ENCODE results near the gene CACNA1I. TPM values are rescaled to one million over a fixed set of nuclear protein-coding genes. Genes with fewer than 3 reads are reported as not detected.

CACNA1I gene
- total RNA-seq, 1 experiment from 2014 or later, result 0.90 TPM

DNA sequence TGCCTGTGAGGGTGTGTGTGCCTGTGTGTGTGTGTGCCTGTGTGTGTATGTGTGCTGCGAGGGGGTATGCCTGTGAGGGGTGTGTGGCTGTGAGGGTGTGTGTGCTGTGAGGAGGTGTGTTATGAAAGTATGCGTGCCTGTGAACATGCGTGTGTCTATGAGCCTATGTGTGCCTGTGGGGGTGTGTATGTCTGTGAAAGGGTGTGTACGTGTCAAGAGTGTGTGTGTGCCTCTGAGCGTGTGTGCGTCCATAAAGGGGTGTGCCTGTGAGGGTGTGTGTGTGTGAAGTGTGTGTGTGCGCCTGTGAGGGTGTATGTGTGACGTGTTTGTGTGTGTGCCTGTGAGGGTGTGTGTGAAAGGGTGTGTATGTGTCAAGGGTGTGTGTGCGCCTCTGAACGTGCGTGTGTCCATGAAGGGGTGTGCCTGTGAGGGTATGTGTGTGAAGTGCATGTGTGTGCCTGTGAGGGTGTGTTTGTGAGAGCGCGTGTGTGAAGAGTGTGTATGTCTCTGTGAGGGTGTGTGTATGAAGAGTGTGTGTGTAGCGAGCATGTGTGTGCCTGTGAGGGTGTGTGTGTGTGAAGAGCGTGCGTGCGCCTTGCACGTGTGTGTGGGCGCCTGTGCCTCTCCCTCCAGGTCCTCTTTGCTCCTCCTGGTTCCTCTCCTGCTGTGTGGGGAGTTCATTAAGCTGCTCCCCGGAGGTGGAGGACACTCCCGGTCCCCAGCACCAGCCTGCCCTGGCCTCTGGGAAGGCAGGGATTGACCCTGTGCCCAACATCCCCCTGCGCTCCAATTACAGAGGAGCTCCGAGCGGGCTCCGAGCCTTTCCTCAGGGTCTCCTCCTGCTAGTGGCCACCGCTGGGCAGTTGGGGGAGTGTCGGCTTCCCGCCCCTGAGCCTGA is 53.3 kb downstream of the CACNA1I start:
- no peak for DNase-seq (ENCODE audit: low spot score)

DNA sequence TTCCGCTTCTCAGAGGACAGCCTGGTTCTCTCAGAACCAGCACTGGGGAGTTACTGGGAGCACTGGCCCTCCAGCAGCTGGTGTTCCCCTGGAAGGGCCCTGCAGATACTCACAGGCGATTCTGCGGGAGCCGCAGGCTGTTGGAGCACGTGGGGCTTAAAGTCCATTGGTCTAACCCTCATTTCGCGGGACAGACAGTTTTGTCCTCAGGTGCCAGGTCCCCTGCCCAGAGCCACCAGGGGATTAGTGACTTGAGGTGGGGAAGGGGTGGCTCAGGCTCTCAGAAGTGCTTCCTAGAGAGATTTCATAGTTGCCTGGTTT is 53.9 kb downstream of the CACNA1I start:
- no TSS peak for BruUV-seq (replicated peaks)
- Histone ChIP-seq H3K4me1 (ENCODE audit: insufficient read depth, low read length, poor library complexity, severe bottlenecking) (no peaks in the 10 kb centered on the region), H3K27ac (ENCODE audit: low read depth, low read length, poor library complexity, severe bottlenecking) (no peak overlapping the region), H3K27me3 (replicated peaks; ENCODE audit: insufficient read depth, low read depth, low read length, poor library complexity) (no peaks in the 10 kb centered on the region), H3K4me3 (ENCODE audit: low read depth, low read length, poor library complexity, severe bottlenecking) (no peak overlapping the region), H3K9me3 (ENCODE audit: low read depth, low read length, poor library complexity, severe bottlenecking) (no peaks in the 10 kb centered on the region), H3K36me3 (ENCODE audit: insufficient read depth, low read length, poor library complexity, severe bottlenecking) (no peaks in the 10 kb centered on the region)
- POLR2A ChIA-PET (ENCODE audit: low non-redundant PET), result interaction anchor here (0.6 kb wide), 1 partner anchor 112 kb away, joined by 5 read pairs; no protein-coding TSS in a partner anchor
- DNase-seq (ENCODE audit: low spot score), result no peak
- CTCF ChIA-PET, result no interaction called here
- intact Hi-C loops (cut with micrococcal nuclease; ENCODE audit: unreplicated experiment), result no loop called here
- TF ChIP-seq, protein P1, sequence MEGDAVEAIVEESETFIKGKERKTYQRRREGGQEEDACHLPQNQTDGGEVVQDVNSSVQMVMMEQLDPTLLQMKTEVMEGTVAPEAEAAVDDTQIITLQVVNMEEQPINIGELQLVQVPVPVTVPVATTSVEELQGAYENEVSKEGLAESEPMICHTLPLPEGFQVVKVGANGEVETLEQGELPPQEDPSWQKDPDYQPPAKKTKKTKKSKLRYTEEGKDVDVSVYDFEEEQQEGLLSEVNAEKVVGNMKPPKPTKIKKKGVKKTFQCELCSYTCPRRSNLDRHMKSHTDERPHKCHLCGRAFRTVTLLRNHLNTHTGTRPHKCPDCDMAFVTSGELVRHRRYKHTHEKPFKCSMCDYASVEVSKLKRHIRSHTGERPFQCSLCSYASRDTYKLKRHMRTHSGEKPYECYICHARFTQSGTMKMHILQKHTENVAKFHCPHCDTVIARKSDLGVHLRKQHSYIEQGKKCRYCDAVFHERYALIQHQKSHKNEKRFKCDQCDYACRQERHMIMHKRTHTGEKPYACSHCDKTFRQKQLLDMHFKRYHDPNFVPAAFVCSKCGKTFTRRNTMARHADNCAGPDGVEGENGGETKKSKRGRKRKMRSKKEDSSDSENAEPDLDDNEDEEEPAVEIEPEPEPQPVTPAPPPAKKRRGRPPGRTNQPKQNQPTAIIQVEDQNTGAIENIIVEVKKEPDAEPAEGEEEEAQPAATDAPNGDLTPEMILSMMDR (conservative IDR thresholded peaks at IDR 0.05; ENCODE audit: low read depth, low read length), result no peak
- TF ChIP-seq EZH2 (IDR thresholded peaks at IDR 0.05; ENCODE audit: borderline replicate concordance, low read depth, low read length, poor library complexity, severe bottlenecking), result no peak

More for the DNA sequence above, 53.3 kb downstream of the CACNA1I start:
- Histone ChIP-seq H3K27me3 (replicated peaks; ENCODE audit: insufficient read depth, low read depth, low read length, poor library complexity) (no peaks in the 10 kb centered on the region), H3K36me3 (ENCODE audit: insufficient read depth, low read length, poor library complexity, severe bottlenecking) (no peaks in the 10 kb centered on the region), H3K27ac (ENCODE audit: low read depth, low read length, poor library complexity, severe bottlenecking) (no peak overlapping the region), H3K4me1 (ENCODE audit: insufficient read depth, low read length, poor library complexity, severe bottlenecking) (no peaks in the 10 kb centered on the region), H3K4me3 (ENCODE audit: low read depth, low read length, poor library complexity, severe bottlenecking) (no peak overlapping the region), H3K9me3 (ENCODE audit: low read depth, low read length, poor library complexity, severe bottlenecking) (no peaks in the 10 kb centered on the region)
- ChIA-PET POLR2A (ENCODE audit: low non-redundant PET) (no interaction called here), CTCF (no interaction called here)
- no peak for TF ChIP-seq EZH2 (IDR thresholded peaks at IDR 0.05; ENCODE audit: borderline replicate concordance, low read depth, low read length, poor library complexity, severe bottlenecking)
- TF ChIP-seq, protein P1 (conservative IDR thresholded peaks at IDR 0.05; ENCODE audit: low read depth, low read length), result no peak
- intact Hi-C loops (cut with micrococcal nuclease; ENCODE audit: unreplicated experiment), result no loop called here
- BruUV-seq (replicated peaks), result no TSS peak

DNA sequence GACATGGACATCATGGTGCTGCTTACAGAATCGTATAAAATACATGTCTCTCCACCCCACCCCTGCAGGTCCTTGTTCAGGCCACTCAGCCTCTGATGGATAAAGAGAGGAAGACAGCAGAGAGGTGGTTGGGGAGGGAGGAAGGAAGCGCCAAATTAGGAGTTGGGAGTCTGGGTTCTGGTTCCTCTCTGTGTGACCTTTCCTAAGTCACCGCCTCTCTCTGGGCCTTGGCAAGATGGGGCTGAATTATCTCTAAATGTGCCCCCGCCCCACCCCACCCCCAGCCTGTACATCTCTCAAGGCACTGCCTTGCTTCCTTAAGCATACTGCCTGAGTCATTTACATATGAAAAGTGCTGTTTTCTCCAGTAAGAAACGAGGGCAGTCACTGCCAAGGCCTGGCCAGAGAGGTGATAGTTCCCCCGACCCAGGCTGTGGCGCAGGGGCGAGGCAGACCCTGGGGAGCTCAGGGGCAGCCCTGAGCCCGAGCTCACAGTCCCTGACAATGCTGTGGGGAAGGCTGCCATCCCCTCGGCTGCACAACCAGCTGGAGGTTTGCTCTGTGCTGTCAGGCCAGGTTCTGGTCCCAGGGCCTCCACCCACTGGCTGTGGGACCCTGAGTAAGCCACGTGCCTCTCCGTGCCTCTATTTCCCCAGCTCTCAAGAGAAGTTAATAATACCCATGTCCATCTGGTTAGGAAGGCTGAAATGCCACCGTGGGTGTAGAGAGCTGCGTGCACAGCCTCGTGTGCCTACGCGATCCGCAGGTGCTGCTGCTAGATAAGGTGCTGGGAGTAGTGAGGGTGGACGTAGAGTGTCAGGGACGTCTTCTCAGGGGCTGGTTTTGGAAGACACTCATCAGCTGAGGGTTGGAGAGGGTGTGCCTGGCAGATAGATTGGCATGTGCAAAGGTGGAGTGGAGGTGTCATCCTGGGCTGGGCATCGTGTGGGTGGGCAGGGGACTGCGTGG is 55.3 kb downstream of the CACNA1I start:
- Histone ChIP-seq H3K36me3 (ENCODE audit: insufficient read depth, low read length, poor library complexity, severe bottlenecking) (no peaks in the 10 kb centered on the region), H3K27me3 (replicated peaks; ENCODE audit: insufficient read depth, low read depth, low read length, poor library complexity) (no peaks in the 10 kb centered on the region), H3K4me1 (ENCODE audit: insufficient read depth, low read length, poor library complexity, severe bottlenecking) (no peaks in the 10 kb centered on the region), H3K27ac (ENCODE audit: low read depth, low read length, poor library complexity, severe bottlenecking) (no peak overlapping the region), H3K9me3 (ENCODE audit: low read depth, low read length, poor library complexity, severe bottlenecking) (no peaks in the 10 kb centered on the region), H3K4me3 (ENCODE audit: low read depth, low read length, poor library complexity, severe bottlenecking) (no peak overlapping the region)
- POLR2A ChIA-PET (ENCODE audit: low non-redundant PET), result no interaction called here
- intact Hi-C loops (cut with micrococcal nuclease; ENCODE audit: unreplicated experiment), result no loop called here
- CTCF ChIA-PET, result no interaction called here
- no peak for TF ChIP-seq EZH2 (IDR thresholded peaks at IDR 0.05; ENCODE audit: borderline replicate concordance, low read depth, low read length, poor library complexity, severe bottlenecking)
- TF ChIP-seq, protein P1 (conservative IDR thresholded peaks at IDR 0.05; ENCODE audit: low read depth, low read length), result no peak
- no peak for DNase-seq (ENCODE audit: low spot score)
- BruUV-seq (replicated peaks), result no TSS peak
